NCI-H128 (cell line): Measurements from ENCODE around the gene TP53INP2.
"Not testable (repeated sequence)": the region's sequence is repeated elsewhere in the genome, so short reads cannot be mapped to it uniquely, and the experiment has no call there.

Source experiments
- DNase-seq: peaks from one replicate; lab custom pipeline; 2025; ENCODE audit not compliant: unreplicated experiment; lab: John Stamatoyannopoulos, UW

The TP53INP2 gene

GRCh38 chr20:34705397-34706301 is 1.5 kb downstream of the TP53INP2 start:
- DNase-seq = no peak

DNA sequence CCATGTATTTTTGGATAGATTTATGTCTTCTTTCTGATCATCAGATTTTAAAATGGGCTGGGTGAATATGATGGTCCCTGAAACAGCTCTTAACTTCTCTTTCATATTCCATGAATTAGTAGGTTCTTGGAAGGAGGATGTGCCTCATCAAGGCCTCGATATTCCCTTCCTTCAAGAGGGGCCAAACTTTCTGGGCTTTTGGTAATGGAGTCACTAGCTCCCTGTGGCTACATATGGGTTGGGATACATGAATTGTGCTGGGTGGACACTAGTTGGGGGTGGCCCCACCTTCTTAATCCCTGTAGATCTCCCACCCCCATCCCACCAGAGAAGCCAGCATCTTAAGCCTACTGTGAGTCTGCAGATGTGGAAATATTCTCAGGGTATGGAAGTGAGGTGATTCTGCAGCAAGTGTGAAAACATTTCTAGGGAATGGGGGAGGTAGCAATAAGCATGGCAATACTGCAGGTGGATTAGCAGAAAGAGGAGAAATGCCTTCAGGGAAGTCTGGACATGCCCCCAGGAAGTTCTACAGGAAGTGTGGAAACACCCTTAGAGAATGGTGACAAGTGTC is 2.2 kb downstream of the TP53INP2 start:
- no peak for DNase-seq

DNA sequence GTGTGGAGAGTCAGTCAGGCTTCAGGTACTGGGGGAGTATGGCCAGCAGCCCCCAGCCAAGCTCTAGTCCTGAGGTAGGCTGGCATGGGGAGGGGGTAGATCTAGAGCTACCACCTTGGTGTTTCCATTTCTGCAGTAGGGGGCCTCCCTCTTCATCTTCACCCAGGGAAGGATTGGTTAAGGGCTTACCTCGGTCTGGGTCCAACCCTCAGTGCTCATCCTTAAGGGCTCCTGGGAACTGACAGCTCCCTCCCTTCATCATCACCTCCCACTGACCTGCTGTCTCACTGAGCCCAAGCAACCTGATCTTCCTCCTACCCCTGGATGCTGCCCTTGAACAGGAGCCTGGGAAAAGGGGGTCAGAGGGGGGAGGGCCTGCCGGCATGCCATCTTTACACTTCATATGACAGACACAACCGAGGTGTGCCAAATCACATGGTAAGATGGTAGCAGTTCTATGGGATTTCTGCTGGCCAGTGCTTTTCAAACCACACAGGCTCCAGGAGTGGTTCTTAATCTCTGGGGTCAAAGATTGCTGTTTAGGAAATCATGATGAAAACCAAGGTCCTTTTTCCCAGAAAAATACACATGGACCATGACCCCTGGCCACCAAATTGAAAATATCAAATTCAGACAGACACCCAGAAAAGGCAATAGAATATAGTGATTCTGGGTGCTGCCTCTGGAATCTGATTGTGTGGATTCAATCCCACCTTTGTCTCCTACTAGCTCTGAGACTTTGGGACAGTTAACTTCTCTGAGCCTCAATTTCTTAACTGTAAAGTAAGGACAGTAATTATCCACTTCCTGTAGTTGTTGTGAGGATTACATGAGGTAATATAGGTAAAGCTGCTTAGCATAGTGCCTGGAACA is 3.0 kb downstream of the TP53INP2 start:
- no peak for DNase-seq

- peak; percentile 43 for DNase-seq
These were observed 4.5 kb downstream of the TP53INP2 start for GRCh38 chr20:34708621-34709043.

DNA sequence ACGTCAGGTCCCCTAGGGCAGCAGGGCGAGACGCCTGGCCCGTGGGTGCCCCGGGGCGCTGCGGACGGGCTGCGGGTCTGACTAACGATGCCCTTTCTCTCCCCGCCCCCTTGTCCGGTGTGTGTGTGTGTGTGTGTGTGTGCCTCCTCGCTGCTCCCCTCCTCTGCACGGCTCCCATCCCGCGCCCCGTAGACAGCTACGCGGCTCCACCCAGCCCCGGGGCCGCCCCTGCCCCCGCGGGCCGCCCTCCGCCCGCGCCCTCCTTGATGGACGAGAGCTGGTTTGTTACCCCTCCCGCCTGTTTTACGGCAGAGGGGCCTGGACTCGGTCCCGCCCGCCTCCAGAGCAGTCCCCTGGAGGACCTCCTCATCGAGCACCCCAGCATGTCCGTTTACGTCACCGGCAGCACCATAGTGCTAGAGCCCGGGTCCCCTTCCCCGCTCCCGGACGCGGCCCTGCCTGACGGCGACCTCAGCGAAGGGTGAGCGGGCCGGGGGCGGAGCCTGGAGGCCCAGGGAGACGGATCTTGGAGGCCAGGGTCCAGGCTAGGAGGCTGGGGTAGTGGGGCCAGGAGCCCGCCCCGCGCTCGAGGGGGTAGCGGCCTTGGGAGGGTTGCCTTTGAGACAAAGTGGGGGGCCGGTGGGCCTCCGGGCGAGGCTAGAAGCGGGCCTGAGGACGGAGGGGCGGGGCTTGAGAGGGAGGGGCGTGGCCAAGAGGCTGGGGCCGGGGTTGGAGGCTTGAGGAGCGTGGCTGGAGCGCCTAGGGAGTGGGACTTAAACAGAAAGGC is 5.1 kb downstream of the TP53INP2 start:
- DNase-seq = peak; percentile 55

DNA sequence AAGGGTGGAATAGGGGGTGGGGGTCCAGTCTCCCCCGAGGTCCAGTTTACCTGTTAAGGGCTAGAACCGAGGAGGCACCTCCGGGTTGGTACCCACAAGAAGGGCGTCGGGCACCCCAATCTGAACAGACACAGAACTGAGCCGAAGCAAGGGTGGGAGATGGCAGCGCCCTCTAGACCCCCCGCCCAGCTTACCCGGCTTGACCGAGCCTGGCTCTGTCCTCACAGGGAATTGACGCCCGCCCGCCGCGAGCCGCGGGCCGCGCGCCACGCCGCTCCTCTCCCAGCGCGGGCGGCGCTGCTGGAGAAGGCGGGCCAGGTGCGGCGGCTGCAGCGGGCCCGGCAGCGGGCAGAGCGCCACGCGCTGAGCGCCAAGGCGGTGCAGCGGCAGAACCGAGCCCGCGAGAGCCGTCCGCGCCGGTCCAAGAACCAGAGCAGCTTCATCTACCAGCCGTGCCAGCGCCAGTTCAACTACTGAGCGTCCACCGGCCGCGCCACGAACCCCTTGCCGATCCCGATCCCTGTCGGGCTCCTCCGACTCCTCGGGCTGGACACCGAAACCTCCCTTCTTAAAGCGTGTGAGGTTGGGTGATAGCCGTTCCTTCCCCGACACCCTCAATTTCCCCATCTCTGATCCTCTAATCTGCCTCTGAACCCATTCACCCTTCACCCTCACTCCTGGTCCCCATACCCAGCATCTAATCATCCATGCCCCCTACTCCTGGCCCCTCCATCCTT is 5.9 kb downstream of the TP53INP2 start:
- DNase-seq = peak; percentile 37

- no peak for DNase-seq
These were observed 6.4 kb downstream of the TP53INP2 start for GRCh38 chr20:34710568-34710839.

DNA sequence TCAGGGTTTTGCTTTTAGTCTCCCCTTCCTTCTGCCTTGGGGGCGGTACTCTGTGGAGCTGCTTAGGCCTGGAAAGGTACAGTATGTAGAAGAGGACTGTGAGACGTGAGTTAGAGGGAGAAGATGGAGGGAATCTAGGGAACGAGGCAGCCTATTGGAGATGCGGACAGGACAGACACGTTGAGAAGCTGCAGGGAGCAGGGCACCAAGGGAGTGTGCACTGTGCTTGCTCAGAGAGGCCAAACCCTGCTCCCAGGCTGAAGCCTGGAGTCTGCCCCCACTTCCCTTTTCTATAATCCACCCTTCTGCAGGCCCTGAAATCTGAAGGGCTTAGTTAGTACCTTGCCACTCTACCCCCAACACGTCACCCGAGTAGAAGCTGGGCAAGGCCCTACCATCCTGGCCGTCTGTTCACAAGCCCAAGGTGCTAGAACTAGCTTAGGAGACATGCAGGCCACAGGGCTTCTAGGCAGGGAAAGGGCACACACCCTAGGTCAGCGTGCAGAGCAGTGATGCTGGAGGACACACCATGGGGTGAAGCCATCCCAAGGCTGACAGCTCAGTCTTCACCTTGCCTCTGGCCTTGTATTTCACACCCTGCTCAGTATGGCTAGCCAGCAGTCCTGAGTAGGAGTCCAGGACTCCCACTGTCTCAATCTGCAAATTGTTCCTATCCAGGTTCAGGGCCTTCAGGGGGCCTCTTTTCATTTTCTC is 6.9 kb downstream of the TP53INP2 start:
- no peak for DNase-seq

DNA sequence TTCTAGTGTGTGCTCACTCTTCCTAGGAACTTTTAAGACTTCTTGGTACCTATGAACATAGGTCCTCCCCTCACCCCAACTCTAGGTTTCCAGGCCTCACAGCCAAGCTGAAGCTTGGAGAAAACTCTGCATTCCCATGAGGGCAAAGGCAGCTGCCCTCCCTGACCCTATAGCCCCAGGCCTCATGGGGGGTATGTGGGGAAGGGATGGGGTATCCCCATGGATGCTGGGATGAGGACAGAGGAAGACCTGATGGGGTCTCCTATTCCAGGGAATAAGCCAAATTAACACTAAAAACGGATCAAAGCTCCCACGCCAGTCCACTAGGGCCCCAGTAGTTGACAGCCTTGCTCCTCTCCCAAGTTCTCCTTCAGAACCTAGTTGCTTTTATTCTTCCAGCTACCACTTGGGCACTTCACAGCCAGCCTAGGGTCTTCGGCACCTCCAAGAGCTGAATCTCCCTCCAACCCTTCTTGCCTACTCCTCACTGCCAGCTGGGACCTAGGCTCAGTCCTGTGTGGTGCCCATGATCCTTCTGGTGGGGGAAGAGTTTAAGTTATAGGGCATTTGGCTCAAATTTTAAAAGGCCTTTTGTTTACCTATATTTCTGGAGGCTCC is 7.8 kb downstream of the TP53INP2 start:
- DNase-seq = no peak

DNA sequence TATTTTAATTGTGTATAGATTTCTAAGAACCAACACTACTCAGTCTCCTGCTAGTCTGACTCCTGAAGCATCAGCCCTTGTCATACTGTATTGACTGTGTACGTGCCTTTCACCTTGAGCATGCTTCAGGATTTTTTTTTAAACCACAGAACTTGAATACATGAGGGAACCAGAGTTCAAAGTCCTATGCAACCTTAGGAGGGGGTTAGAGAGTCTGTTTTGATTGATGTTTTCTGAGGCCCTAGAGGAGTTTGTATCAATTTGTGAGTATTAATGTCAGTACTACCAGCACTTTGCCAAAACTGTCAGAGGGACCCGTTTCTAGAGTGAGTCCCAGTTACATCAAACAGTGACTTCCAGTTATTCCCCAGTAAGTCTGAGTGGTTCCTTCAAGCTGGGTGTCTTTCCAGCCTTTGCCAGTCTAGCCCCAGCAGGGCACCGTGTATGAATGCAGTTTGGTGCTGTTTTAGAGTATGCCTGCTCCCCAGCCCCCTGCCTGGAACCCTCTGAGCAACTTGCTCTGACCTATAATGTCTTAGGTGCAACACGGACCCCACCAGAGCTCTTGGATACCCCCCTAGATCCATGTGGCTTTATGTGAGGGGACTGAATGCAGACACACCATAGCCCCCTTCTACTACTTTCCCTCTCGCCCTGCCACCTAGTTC is 8.5 kb downstream of the TP53INP2 start:
- DNase-seq = no peak

DNA sequence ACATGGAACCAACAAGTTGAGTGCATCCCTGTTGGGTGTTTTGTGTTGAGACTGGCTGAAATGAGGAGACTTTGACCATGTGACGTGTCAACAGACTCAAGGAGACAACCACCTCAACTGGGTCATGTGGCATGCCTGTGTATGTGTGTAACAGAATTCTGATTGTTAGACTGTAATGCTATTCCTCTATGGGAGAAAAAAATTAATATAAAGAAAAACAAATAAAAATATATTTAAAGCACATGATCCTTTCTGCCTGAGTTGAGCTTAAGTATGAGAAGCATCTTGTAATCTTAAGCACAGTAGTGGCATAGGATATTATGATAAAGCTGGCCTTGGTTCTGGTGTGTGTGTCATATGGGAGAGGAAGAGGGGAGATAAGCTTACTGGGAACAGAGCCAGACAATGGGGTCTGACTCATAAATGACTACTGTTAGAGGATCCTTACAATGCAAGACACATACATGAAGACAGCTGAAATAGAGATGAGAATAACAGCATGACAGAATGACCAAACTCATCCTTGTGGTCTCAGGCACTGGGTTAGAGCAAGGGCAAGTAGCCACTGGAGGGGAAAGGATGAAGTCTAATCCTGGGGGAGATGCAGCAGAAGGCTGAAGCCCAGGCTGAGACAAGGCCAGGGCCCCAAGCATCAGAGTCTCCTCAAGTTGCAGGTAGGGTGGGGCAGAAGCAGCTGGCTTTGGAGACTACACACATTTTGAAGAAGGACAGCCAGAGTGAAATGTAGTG is 9.2 kb downstream of the TP53INP2 start:
- DNase-seq = no peak

- DNase-seq = not testable (repeated sequence)
These were observed 9.9 kb downstream of the TP53INP2 start for GRCh38 chr20:34713944-34714515.

DNA sequence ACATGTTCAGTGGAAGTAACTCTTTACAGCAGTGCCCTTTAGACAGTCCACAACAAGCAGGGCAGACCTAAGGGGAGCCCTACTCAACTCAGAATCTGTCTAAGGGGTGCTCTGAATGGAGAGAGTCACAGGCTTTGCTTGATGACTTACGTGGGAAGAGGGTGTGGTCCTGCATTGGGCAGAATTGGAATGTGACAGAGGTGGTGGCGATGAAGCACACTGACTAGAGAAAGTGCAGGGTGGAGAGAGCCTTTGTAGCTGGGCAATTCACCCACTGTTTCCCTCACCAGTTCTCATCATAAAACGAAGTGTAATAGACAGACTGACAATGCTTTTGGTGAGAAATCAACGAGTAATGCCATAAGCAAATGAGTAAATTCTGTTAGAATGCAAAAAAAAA is 11.2 kb downstream of the TP53INP2 start:
- DNase-seq = no peak

- DNase-seq = no peak
These were observed 12.7 kb downstream of the TP53INP2 start for GRCh38 chr20:34716921-34717229.

DNA sequence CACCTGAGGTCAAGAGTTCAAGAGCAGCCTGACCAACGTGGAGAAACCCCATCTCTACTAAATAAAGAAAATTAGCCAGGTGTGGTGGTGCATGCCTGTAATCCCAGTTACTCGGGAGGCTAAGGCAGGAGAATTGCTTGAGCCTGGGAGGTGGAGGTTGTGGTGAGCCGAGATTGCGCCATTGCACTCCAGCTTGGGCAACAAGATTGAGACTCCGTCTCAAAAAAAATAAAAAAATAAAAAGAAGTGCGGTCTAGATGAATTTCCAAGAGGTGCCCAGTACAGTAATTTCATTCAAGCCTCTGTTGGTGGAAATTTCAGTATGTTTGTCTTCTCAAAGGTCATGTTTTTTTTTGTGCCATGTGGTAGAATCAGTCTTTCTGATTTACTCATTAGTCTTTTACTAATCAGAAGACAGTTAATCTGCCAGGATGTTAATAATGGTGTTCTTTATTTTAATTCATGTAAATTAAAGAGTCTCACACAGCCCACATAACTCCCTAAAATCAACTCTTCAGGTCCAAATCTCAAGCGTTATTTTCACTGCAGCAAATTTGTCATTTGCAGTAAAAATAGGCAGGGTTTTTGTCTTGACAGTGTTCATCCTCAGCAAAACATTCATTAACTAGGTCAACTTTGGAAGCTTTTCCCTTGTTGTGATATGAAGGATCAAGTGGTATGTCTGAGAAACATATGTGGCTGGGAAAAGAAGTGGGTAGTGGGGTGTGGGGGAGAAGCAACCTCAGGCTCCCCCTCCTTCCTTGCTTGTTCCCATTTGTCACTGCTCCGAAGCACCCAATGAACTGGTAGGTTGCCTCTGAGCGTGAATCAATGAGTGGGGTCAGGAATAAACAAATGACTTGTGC is 13.3 kb downstream of the TP53INP2 start:
- no peak for DNase-seq

DNA sequence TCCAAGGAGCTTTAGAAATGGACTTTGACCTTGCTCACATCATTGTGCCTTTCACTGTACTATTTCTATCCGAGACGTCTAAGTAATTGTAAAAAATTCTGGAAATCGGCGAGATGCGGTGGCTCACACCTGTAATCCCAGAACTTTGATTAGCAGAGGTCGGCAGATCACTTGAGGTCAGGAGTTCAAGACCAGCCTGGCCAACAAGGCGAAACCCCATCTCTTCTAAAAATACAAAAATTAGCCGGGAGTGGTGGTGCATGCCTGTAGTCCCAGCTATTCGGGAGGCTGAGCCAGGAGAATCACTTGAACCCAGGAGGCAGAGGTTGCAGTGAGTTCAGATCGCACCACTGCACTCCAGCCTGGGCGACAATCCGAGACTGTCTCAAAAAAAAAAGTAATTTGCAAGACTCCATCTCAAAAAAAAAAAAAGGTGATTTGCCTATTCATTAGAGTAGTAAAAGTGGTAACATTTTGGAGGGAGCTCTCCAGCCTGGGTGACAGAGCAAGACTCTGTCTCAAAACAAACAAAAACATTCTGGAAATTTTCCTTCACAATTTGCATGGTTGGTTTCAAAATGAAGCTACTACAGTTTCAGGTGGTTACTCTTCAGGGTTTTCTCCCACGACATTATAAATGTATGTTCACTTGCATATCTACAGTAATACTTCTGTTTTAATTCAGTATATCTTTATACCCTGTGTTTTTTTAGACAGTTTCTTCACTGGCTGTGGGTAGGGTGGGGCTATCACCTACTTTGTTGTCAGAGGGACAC is 15.3 kb downstream of the TP53INP2 start:
- DNase-seq = not testable (repeated sequence)
